Calu3 (cell line): ENCODE data around the gene HLCS. TPM values are rescaled to one million over a fixed set of nuclear protein-coding genes. Genes with fewer than 3 reads are reported as not detected.

Experiments used
- BruUV-seq: library from RNA; stranded (reverse); fragments of 400-500 nt; replicated peaks from 2 replicates; lab custom pipeline; 2021; lab: Mats Ljungman, UMichigan
- CTCF ChIA-PET: fragments of 300-600 bp; sonication (Branson Sonifier 250); formaldehyde crosslinking; loops from one replicate; lab custom pipeline; 2022; ENCODE audit warnings: antibody characterized with exemption; lab: Charles Lee
- DNase-seq: peaks from one replicate; pipeline ENCODE4 v3.0.0; 2022
- H3K27ac Mint-ChIP-seq: one replicate; pipeline ENCODE4 v1.8.0; 2022; ENCODE audit warnings: mixed read lengths; ENCODE audit not compliant: unreplicated experiment
- H3K27me3 Mint-ChIP-seq: one replicate; pipeline ENCODE4 v1.8.0; 2022; ENCODE audit warnings: mixed read lengths; ENCODE audit not compliant: unreplicated experiment
- H3K36me3 Mint-ChIP-seq: one replicate; pipeline ENCODE4 v1.8.0; 2022; ENCODE audit warnings: mild to moderate bottlenecking, moderate library complexity, mixed read lengths; ENCODE audit not compliant: insufficient read depth, unreplicated experiment
- H3K4me1 Mint-ChIP-seq: one replicate; pipeline ENCODE4 v1.8.0; 2022; ENCODE audit warnings: mild to moderate bottlenecking, low read depth, mixed read lengths; ENCODE audit not compliant: unreplicated experiment
- H3K4me3 Mint-ChIP-seq: one replicate; pipeline ENCODE4 v1.8.0; 2022; ENCODE audit warnings: mild to moderate bottlenecking, low read depth, moderate library complexity, mixed read lengths; ENCODE audit not compliant: unreplicated experiment
- H3K9me3 Mint-ChIP-seq: one replicate; pipeline ENCODE4 v1.8.0; 2022; ENCODE audit warnings: low read depth, mixed read lengths; ENCODE audit not compliant: unreplicated experiment
- intact Hi-C: fragments of 100-400 bp; cut with micrococcal nuclease; formaldehyde crosslinking; loops from one replicate; pipeline ENCODE4 v1.10.0; 2022; ENCODE audit not compliant: unreplicated experiment
- total RNA-seq: library from RNA; stranded (reverse); gene quantifications from 2 replicates; pipeline ENCODE4 v1.2.3, GENCODE V29; 2022
- TF ChIP-seq, protein P1 (sequence below): fragments of 200-600 bp; IDR thresholded peaks from one replicate; pipeline ENCODE4 v1.8.0; 2022; ENCODE audit warnings: antibody characterized with exemption; ENCODE audit not compliant: unreplicated experiment

HLCS gene
- total RNA-seq, 1 experiment from 2014 or later: 18.4 TPM

- CTCF ChIA-PET: no interaction called here
- no peaks in the 10 kb centered on the region for H3K9me3 Mint-ChIP-seq
- intact Hi-C loops: no loop called here
Observed at GRCh38 chr21:36743008-36743407, 223.5 kb downstream of the HLCS start.

GRCh38 chr21:36741506-36741905, 225.0 kb downstream of the HLCS start:
- Mint-ChIP-seq H3K9me3 (no peaks in the 10 kb centered on the region), H3K27ac (no peak overlapping the region), H3K4me1 (no peaks in the 10 kb centered on the region), H3K36me3 (peaks cover 7% of the 10 kb centered on the region), H3K4me3 (no peak overlapping the region), H3K27me3 (no peaks in the 10 kb centered on the region)
- intact Hi-C loops: no loop called here
- TF ChIP-seq, protein P1, sequence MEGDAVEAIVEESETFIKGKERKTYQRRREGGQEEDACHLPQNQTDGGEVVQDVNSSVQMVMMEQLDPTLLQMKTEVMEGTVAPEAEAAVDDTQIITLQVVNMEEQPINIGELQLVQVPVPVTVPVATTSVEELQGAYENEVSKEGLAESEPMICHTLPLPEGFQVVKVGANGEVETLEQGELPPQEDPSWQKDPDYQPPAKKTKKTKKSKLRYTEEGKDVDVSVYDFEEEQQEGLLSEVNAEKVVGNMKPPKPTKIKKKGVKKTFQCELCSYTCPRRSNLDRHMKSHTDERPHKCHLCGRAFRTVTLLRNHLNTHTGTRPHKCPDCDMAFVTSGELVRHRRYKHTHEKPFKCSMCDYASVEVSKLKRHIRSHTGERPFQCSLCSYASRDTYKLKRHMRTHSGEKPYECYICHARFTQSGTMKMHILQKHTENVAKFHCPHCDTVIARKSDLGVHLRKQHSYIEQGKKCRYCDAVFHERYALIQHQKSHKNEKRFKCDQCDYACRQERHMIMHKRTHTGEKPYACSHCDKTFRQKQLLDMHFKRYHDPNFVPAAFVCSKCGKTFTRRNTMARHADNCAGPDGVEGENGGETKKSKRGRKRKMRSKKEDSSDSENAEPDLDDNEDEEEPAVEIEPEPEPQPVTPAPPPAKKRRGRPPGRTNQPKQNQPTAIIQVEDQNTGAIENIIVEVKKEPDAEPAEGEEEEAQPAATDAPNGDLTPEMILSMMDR: no peak
- no TSS peak for BruUV-seq
- CTCF ChIA-PET: no interaction called here
- DNase-seq: no peak

More at GRCh38 chr21:36743008-36743407, 223.5 kb downstream of the HLCS start:
- BruUV-seq: no TSS peak
- no peak for DNase-seq
- TF ChIP-seq, protein P1: no peak
- Mint-ChIP-seq H3K27ac (no peak overlapping the region), H3K4me3 (no peak overlapping the region), H3K36me3 (peaks cover 16% of the 10 kb centered on the region), H3K27me3 (no peaks in the 10 kb centered on the region), H3K4me1 (no peaks in the 10 kb centered on the region)

DNA sequence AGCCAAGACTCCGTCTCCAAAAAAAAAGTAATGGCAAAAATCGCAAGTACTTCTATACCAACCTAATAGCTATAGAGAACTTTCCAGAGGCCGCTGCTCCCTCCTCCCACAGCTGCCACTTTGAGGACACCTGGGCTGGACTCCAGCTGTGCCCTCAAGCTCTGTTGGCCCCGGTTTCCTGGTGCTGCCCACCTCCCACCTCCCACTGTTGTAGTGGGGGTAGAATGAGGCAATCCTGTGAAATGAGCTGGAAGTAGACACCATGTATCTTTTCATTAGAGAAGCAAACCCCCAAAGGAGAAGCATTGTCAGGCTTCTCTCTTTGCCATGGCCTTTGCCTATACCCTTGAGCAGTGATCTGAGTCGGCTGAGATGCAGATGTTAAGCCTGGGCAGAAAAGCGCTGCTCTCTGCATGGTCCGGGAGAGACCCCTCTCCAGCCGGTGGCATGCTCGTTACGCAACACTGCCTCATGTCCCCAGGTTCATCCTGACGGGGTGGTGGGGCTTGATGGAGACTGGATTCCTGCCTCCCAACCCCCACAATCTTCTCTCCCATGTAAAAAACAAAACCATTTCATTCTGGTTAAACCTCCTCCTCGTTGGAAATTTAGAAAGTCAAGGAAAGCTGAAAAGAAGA, 227.9 kb downstream of the HLCS start:
- no peaks in the 10 kb centered on the region for H3K4me1 Mint-ChIP-seq
- no TSS peak for BruUV-seq
- H3K27ac Mint-ChIP-seq: no peak overlapping the region
- H3K4me3 Mint-ChIP-seq: no peak overlapping the region
- intact Hi-C loops: no loop called here
- peaks cover 5% of the 10 kb centered on the region for H3K36me3 Mint-ChIP-seq
- H3K27me3 Mint-ChIP-seq: no peaks in the 10 kb centered on the region
- CTCF ChIA-PET: interaction anchor here (1.0 kb wide), 1 partner anchor 81 kb away, joined by 5 read pairs; no protein-coding TSS in a partner anchor
- H3K9me3 Mint-ChIP-seq: no peaks in the 10 kb centered on the region
- TF ChIP-seq, protein P1: no peak
- DNase-seq: no peak

DNA sequence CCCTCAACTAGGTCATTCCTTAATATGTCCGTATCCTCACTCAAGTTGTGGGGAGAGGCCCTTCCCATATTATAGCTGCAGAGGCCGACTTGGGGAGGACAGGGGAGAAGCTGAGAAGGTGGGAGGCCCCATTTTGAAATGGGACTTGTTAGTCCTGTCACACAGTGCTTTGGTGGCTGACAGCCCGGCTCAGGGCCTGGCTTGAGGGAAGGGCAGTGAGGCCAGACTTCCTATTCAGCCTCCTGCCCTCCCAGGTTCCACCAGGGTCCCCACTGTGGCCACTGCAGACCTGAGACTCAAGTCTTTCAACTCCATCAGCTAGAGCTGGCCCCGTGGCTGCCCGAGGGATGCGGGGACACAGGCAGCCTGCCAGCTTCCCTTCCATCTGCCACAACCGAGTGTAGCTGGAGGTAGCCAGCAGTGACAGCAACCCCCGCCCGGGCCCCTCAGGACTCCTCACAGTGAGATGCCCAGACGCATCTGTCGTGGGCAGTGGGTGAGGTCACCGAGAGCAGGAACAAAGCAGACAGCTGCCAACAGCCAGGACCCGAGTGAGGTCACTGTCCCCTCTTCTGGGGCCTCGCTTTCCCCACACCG, 230.6 kb downstream of the HLCS start:
- TF ChIP-seq, protein P1: no peak
- H3K27ac Mint-ChIP-seq: no peak overlapping the region
- H3K27me3 Mint-ChIP-seq: no peaks in the 10 kb centered on the region
- CTCF ChIA-PET: no interaction called here
- no peaks in the 10 kb centered on the region for H3K9me3 Mint-ChIP-seq
- peaks cover 9% of the 10 kb centered on the region for H3K36me3 Mint-ChIP-seq
- H3K4me1 Mint-ChIP-seq: no peaks in the 10 kb centered on the region
- intact Hi-C loops: no loop called here
- BruUV-seq: no TSS peak
- H3K4me3 Mint-ChIP-seq: no peak overlapping the region
- DNase-seq: no peak
